ENCODE measurements around the gene ZMYM5.
"Not testable (repeated sequence)": the region's sequence is repeated elsewhere in the genome, so short reads cannot be mapped to it uniquely, and the experiment has no call there.

The ZMYM5 gene

DNA sequence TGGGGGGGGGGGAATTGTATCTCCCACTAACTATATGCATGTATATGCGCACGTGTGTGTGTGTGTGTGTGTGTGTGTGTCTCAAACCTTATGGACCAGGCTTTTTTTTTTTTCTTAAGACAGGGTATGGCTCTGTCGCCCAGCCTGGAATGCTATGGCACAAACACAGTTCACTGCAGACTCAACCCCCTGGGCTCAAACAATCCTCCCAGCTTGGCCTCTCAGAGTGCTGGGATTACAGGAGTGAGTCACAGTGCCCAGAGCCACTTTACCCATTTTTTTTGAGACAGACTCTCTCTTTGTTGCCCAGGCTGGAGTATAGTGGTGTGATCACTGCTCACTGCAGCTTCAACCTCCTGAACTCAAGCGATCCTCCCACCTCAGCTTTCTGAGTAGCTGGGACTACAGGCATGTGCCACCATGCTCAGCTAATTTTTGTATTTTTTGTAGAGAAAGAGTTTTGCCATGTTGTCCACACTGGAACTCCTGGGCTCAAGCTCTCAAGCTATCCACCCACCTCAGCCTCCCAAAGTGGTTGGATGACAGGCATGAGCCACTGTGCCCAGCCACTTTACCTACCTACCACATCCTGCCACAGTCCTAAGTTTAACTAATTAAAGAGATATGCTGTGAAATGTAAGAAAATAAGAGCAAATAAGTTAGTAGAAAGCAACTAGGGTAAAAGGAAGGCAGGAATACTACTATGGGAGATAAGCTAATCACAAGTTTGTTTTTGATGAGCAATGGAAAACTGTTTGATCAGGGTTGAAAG lies 2.4 kb downstream of the ZMYM5 start:
- Histone ChIP-seq H3K79me2 (ENCODE audit: control insufficient read depth, insufficient read depth, low read length, poor library complexity) (peaks cover 12% of the 10 kb centered on the region), H3K18ac (ENCODE audit: low read length) (no peak overlapping the region), H3K79me1 (ENCODE audit: low read length) (peaks cover 16% of the 10 kb centered on the region), H3K27me3 (ENCODE audit: insufficient read depth, low read length) (no peaks in the 10 kb centered on the region), H3K36me3 (ENCODE audit: control insufficient read depth in 1 of 2, insufficient read depth in 2 of 2, low read length in 2 of 2) (peaks cover 0 to 2% of the 10 kb centered on the region in 2 experiments), H4K12ac (ENCODE audit: low read depth, low read length) (no peak overlapping the region), H3K4me1 (ENCODE audit: control insufficient read depth in 1 of 2, insufficient read depth in 2 of 2, low read length in 2 of 2) (peaks cover 3 to 6% of the 10 kb centered on the region in 2 experiments), H3K4ac (ENCODE audit: low read depth, low read length) (no peak overlapping the region), H3K4me2 (ENCODE audit: low read length) (no peak overlapping the region), H2BK12ac (ENCODE audit: low read length) (no peak overlapping the region), H4K91ac (ENCODE audit: low read depth, low read length) (no peak overlapping the region), H3K23ac (ENCODE audit: low read length) (no peak overlapping the region), H2AFZ (ENCODE audit: insufficient read depth, low read length, poor library complexity) (no peak overlapping the region), H3K9ac (ENCODE audit: low read length) (no peak overlapping the region), H2BK120ac (ENCODE audit: insufficient read depth, low read length, poor library complexity) (no peak overlapping the region), H3K27ac (ENCODE audit: low read depth, low read length) (no peak overlapping the region), H3K9me3 (ENCODE audit: insufficient read depth, low read depth, low read length) (no peaks in the 10 kb centered on the region), H3K4me3 (ENCODE audit: low read depth, low read length) (no peak overlapping the region), H2BK5ac (ENCODE audit: low read depth, low read length, poor library complexity) (no peak overlapping the region), H2AK5ac (ENCODE audit: low read length) (no peak overlapping the region), H4K8ac (ENCODE audit: low read depth, low read length) (no peak overlapping the region), H3K14ac (ENCODE audit: low read length) (no peak overlapping the region)
- WGBS (ENCODE audit: extremely low coverage, insufficient coverage, insufficient read length): no CpG with 5 or more reads among the region's 4 CpGs
- peak; percentile 13 to 28 for DNase-seq

DNA sequence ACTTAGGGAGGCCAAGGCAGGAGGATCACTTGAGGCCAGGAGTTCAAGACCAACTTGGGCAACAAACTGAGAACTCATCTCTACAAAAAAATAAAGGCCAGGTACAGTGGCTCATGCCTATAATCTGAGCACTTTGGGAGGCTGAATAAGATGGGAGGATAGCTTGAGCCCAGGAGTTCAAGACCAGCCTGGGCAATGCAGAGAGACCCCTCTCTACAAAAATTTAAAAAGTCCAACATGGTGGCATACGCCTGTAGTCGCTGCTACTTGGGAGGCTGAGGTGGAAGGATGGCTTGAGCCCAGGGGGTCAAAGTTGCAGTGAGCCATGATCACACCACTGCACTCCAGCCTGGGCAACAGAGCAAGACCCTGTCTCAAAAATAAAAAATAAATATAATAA lies 5.8 kb downstream of the ZMYM5 start:
- H2AFZ ChIP-seq (ENCODE audit: insufficient read depth, low read length, poor library complexity); H3K27me3 ChIP-seq (ENCODE audit: insufficient read depth, low read length); H3K14ac ChIP-seq (ENCODE audit: low read length); H3K9me3 ChIP-seq (ENCODE audit: insufficient read depth, low read depth, low read length); H3K18ac ChIP-seq (ENCODE audit: low read length); H3K23ac ChIP-seq (ENCODE audit: low read length); H2BK12ac ChIP-seq (ENCODE audit: low read length); H3K4me1 ChIP-seq (ENCODE audit: control insufficient read depth in 1 of 2, insufficient read depth in 2 of 2, low read length in 2 of 2); H3K4ac ChIP-seq (ENCODE audit: low read depth, low read length); H3K4me3 ChIP-seq (ENCODE audit: low read depth, low read length); H3K27ac ChIP-seq (ENCODE audit: low read depth, low read length); H4K12ac ChIP-seq (ENCODE audit: low read depth, low read length); H2BK120ac ChIP-seq (ENCODE audit: insufficient read depth, low read length, poor library complexity); H3K79me2 ChIP-seq (ENCODE audit: control insufficient read depth, insufficient read depth, low read length, poor library complexity); H3K9ac ChIP-seq (ENCODE audit: low read length); H3K4me2 ChIP-seq (ENCODE audit: low read length); H4K8ac ChIP-seq (ENCODE audit: low read depth, low read length); H2AK5ac ChIP-seq (ENCODE audit: low read length); H3K79me1 ChIP-seq (ENCODE audit: low read length); DNase-seq; H3K36me3 ChIP-seq (ENCODE audit: control insufficient read depth in 1 of 2, insufficient read depth in 2 of 2, low read length in 2 of 2); H4K91ac ChIP-seq (ENCODE audit: low read depth, low read length); H2BK5ac ChIP-seq (ENCODE audit: low read depth, low read length, poor library complexity): not testable (repeated sequence)
- no CpG with 5 or more reads among the region's 2 CpGs for WGBS (ENCODE audit: extremely low coverage, insufficient coverage, insufficient read length)

DNA sequence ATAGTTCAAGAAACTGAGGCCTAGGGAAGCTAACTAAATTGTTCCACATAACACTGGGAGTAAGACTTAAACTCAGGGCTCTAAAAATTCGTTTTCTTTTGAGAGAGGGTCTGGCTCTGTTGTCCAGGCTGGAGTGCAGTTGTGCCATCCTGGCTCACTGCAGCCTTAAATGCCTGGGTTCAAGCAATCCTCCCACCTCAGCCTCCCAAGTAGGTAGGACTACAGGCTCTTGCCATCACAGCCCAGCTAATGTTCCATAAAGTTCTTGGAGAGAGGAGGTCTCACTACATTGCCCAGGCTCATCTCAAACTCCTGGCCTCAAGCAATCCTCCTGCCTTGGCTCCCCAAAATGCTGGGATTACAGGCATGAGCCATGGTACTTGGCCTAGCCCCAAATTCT lies 10.7 kb downstream of the ZMYM5 start:
- H2BK12ac ChIP-seq (ENCODE audit: low read length): no peak overlapping the region
- no peak overlapping the region for H4K91ac ChIP-seq (ENCODE audit: low read depth, low read length)
- H3K4me2 ChIP-seq (ENCODE audit: low read length): no peak overlapping the region
- peaks cover 10 to 11% of the 10 kb centered on the region in 2 experiments for H3K36me3 ChIP-seq (ENCODE audit: control insufficient read depth in 1 of 2, insufficient read depth in 2 of 2, low read length in 2 of 2)
- no peaks in the 10 kb centered on the region for H3K79me2 ChIP-seq (ENCODE audit: control insufficient read depth, insufficient read depth, low read length, poor library complexity)
- no CpG with 5 or more reads among the region's 1 CpG for WGBS (ENCODE audit: extremely low coverage, insufficient coverage, insufficient read length)
- no peak overlapping the region for H3K18ac ChIP-seq (ENCODE audit: low read length)
- H4K12ac ChIP-seq (ENCODE audit: low read depth, low read length): no peak overlapping the region
- no peak overlapping the region for H3K9ac ChIP-seq (ENCODE audit: low read length)
- no peak overlapping the region for H3K14ac ChIP-seq (ENCODE audit: low read length)
- H3K4me3 ChIP-seq (ENCODE audit: low read depth, low read length): no peak overlapping the region
- DNase-seq: no peak
- no peak overlapping the region for H3K27ac ChIP-seq (ENCODE audit: low read depth, low read length)
- no peak overlapping the region for H3K23ac ChIP-seq (ENCODE audit: low read length)
- H2AK5ac ChIP-seq (ENCODE audit: low read length): no peak overlapping the region
- H3K9me3 ChIP-seq (ENCODE audit: insufficient read depth, low read depth, low read length): no peaks in the 10 kb centered on the region
- no peak overlapping the region for H2BK5ac ChIP-seq (ENCODE audit: low read depth, low read length, poor library complexity)
- H4K8ac ChIP-seq (ENCODE audit: low read depth, low read length): no peak overlapping the region
- no peak overlapping the region for H3K4ac ChIP-seq (ENCODE audit: low read depth, low read length)
- H2BK120ac ChIP-seq (ENCODE audit: insufficient read depth, low read length, poor library complexity): no peak overlapping the region
- no peaks in the 10 kb centered on the region for H3K4me1 ChIP-seq (ENCODE audit: control insufficient read depth in 1 of 2, insufficient read depth in 2 of 2, low read length in 2 of 2)
- H2AFZ ChIP-seq (ENCODE audit: insufficient read depth, low read length, poor library complexity): no peak overlapping the region
- no peaks in the 10 kb centered on the region for H3K27me3 ChIP-seq (ENCODE audit: insufficient read depth, low read length)
- H3K79me1 ChIP-seq (ENCODE audit: low read length): no peaks in the 10 kb centered on the region

DNA sequence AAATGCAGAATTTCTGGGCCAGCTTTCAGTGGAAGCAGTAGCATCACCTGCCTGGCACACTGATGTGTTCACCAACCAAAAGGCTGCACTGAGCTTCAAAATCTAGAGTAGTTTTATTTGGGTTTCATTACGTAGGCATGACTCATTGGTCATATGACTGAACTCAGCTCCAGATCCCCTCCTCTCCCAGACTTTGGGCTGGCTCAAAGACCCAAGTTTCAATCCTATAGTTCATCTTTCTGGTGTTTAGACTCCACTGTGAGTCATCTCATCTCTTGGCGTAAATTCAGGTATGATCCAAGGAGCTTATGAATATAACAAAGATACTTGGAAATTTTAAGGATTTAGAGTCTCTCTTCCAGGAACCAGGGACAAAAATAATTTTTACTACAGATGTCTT lies 17.7 kb downstream of the ZMYM5 start:
- WGBS (ENCODE audit: extremely low coverage, insufficient coverage, insufficient read length): no CpG with 5 or more reads among the region's 2 CpGs
- Histone ChIP-seq H3K9ac (ENCODE audit: low read length) (no peak overlapping the region), H3K4me1 (ENCODE audit: control insufficient read depth in 1 of 2, insufficient read depth in 2 of 2, low read length in 2 of 2) (peaks cover 0 to 2% of the 10 kb centered on the region in 2 experiments), H2BK5ac (ENCODE audit: low read depth, low read length, poor library complexity) (no peak overlapping the region), H4K91ac (ENCODE audit: low read depth, low read length) (no peak overlapping the region), H3K23ac (ENCODE audit: low read length) (no peak overlapping the region), H2BK12ac (ENCODE audit: low read length) (no peak overlapping the region), H3K18ac (ENCODE audit: low read length) (no peak overlapping the region), H3K4me3 (ENCODE audit: low read depth, low read length) (no peak overlapping the region), H2BK120ac (ENCODE audit: insufficient read depth, low read length, poor library complexity) (no peak overlapping the region), H3K4ac (ENCODE audit: low read depth, low read length) (no peak overlapping the region), H3K9me3 (ENCODE audit: insufficient read depth, low read depth, low read length) (no peaks in the 10 kb centered on the region), H3K79me1 (ENCODE audit: low read length) (no peaks in the 10 kb centered on the region), H2AK5ac (ENCODE audit: low read length) (no peak overlapping the region), H3K36me3 (ENCODE audit: control insufficient read depth in 1 of 2, insufficient read depth in 2 of 2, low read length in 2 of 2) (peaks cover 13 to 17% of the 10 kb centered on the region in 2 experiments), H3K14ac (ENCODE audit: low read length) (no peak overlapping the region), H4K12ac (ENCODE audit: low read depth, low read length) (no peak overlapping the region), H3K4me2 (ENCODE audit: low read length) (no peak overlapping the region), H3K27me3 (ENCODE audit: insufficient read depth, low read length) (no peaks in the 10 kb centered on the region), H4K8ac (ENCODE audit: low read depth, low read length) (no peak overlapping the region), H3K79me2 (ENCODE audit: control insufficient read depth, insufficient read depth, low read length, poor library complexity) (no peaks in the 10 kb centered on the region), H3K27ac (ENCODE audit: low read depth, low read length) (no peak overlapping the region), H2AFZ (ENCODE audit: insufficient read depth, low read length, poor library complexity) (no peak overlapping the region)
- peak in 1 of 2 donors; percentile 23 for DNase-seq
